MM.1S (cell line): ENCODE measurements around the gene EPN2.

Source experiments
- DNase-seq: peaks from one replicate; pipeline ENCODE4 v3.0.0-alpha.2; 2015
- H2AFZ ChIP-seq: fragments of 300-600 bp; sonication (generic); 2 replicates; pipeline ENCODE4 v1.6.0; 2016; ENCODE audit warnings: antibody characterized with exemption, low read length
- H3F3A ChIP-seq: fragments of 300-600 bp; sonication (generic); 2 replicates; pipeline ENCODE4 v1.6.1; 2016; ENCODE audit warnings: mild to moderate bottlenecking, antibody characterized with exemption, low read length, moderate library complexity, mixed read lengths; ENCODE audit not compliant: insufficient read depth
- H3K27ac ChIP-seq: fragments of 300-600 bp; sonication (generic); 2 replicates; pipeline ENCODE4 v1.5.1; 2016; ENCODE audit warnings: mild to moderate bottlenecking, low read length
- H3K27me3 ChIP-seq: fragments of 300-600 bp; sonication (generic); replicated peaks from 2 replicates; pipeline ENCODE4 v1.6.0; 2016; ENCODE audit warnings: low read length; ENCODE audit not compliant: insufficient read depth
- H3K36me3 ChIP-seq: fragments of 300-600 bp; sonication (generic); replicated peaks from 2 replicates; pipeline ENCODE4 v1.6.1; 2016; ENCODE audit warnings: mild to moderate bottlenecking, low read length, mixed read lengths; ENCODE audit not compliant: insufficient read depth
- H3K4me1 ChIP-seq: fragments of 300-600 bp; sonication (generic); 2 replicates; pipeline ENCODE4 v1.6.1; 2016; ENCODE audit warnings: low read length, mixed read lengths
- H3K4me2 ChIP-seq: fragments of 300-600 bp; sonication (generic); 2 replicates; pipeline ENCODE4 v1.6.0; 2016; ENCODE audit warnings: low read depth, low read length
- H3K4me3 ChIP-seq: fragments of 300-600 bp; sonication (generic); 2 replicates; pipeline ENCODE4 v1.5.1; 2016; ENCODE audit warnings: low read length, mixed read lengths
- H3K79me2 ChIP-seq: fragments of 300-600 bp; sonication (generic); 2 replicates; pipeline ENCODE4 v1.6.1; 2016; ENCODE audit warnings: mixed run types, low read length, mixed read lengths
- H3K9ac ChIP-seq: fragments of 300-600 bp; sonication (generic); 2 replicates; pipeline ENCODE4 v1.6.1; 2016; ENCODE audit warnings: low read length, mixed read lengths
- H3K9me2 ChIP-seq: fragments of 300-600 bp; sonication (generic); replicated peaks from 2 replicates; pipeline ENCODE4 v1.6.1; 2016; ENCODE audit warnings: mild to moderate bottlenecking, low read length, mixed read lengths; ENCODE audit not compliant: insufficient read depth
- H3K9me3 ChIP-seq: fragments of 300-600 bp; sonication (generic); replicated peaks from 2 replicates; pipeline ENCODE4 v1.6.1; 2016; ENCODE audit warnings: mild to moderate bottlenecking, low read length, mixed read lengths; ENCODE audit not compliant: insufficient read depth
- H4K20me1 ChIP-seq: fragments of 300-600 bp; sonication (generic); 2 replicates; pipeline ENCODE4 v1.6.1; 2016; ENCODE audit warnings: mild to moderate bottlenecking, low read length, moderate library complexity, mixed read lengths; ENCODE audit not compliant: insufficient read depth
- EZH2 ChIP-seq: fragments of 300-600 bp; sonication (generic); optimal IDR thresholded peaks from 2 replicates; pipeline ENCODE3; 2017; ENCODE audit warnings: low read depth, mild to moderate bottlenecking, antibody characterized with exemption, low read length, mixed read lengths
- EZH2phosphoT487 ChIP-seq: fragments of 300-600 bp; sonication (generic); IDR thresholded peaks from 2 replicates; pipeline ENCODE4 v1.6.1; 2018; ENCODE audit warnings: antibody characterized with exemption, low read length
- TF ChIP-seq, protein P1 (sequence below): fragments of 300-600 bp; sonication (generic); IDR thresholded peaks from 2 replicates; pipeline ENCODE4 v1.5.1; 2016; ENCODE audit warnings: antibody characterized with exemption, low read length, mixed read lengths

EPN2 gene

DNA sequence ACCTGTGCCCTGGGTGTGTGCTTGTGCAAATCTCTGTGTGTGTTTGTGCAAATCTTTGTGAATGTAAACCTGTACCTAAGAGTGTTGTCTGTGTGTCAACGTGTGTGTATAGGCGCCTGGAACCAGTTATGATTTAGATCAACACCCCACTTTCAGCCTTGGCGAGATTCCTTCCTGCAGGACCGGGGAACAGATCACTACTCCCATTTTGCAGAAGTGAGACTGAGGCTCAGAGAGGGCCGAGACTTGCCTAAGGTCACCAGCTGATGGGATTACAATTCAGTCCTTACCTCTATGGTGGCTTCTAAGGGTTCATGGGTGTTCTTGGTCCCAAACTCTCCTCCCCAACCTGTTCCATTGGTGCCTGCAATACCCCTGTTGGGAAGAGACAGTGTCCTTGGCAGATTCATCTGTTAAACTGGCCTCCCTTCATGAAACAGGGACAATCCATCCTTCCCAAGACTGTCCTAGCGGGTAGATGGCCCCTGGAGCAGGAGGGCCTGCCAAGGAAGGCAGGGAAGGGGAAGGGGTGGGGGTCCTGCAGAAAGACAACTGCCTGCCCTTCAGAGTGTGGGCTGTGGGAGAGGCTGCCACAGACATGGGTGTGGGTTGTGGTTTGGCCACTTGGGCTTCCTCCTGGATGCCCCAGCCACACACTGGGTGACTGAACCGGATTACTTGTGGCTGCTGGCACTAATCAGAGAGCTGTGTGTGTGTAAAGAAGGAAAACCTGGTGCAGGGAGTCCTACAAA is 134.3 kb downstream of the EPN2 start:
- Histone ChIP-seq H3K4me2 (no peak overlapping the region), H3K79me2 (no peaks in the 10 kb centered on the region), H2AFZ (no peak overlapping the region), H3K27me3 (no peaks in the 10 kb centered on the region), H3K9me3 (no peaks in the 10 kb centered on the region), H4K20me1 (no peaks in the 10 kb centered on the region), H3K4me3 (no peak overlapping the region), H3K9me2 (no peaks in the 10 kb centered on the region), H3K9ac (no peak overlapping the region), H3F3A (no peaks in the 10 kb centered on the region; the same call in 1 of the 2 replicates), H3K36me3 (no peaks in the 10 kb centered on the region), H3K27ac (no peak overlapping the region), H3K4me1 (peaks cover 8% of the 10 kb centered on the region; the same call in 1 of the 2 replicates)
- TF ChIP-seq, protein P1, sequence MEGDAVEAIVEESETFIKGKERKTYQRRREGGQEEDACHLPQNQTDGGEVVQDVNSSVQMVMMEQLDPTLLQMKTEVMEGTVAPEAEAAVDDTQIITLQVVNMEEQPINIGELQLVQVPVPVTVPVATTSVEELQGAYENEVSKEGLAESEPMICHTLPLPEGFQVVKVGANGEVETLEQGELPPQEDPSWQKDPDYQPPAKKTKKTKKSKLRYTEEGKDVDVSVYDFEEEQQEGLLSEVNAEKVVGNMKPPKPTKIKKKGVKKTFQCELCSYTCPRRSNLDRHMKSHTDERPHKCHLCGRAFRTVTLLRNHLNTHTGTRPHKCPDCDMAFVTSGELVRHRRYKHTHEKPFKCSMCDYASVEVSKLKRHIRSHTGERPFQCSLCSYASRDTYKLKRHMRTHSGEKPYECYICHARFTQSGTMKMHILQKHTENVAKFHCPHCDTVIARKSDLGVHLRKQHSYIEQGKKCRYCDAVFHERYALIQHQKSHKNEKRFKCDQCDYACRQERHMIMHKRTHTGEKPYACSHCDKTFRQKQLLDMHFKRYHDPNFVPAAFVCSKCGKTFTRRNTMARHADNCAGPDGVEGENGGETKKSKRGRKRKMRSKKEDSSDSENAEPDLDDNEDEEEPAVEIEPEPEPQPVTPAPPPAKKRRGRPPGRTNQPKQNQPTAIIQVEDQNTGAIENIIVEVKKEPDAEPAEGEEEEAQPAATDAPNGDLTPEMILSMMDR, result no peak
- TF ChIP-seq EZH2, result no peak
- no peak for TF ChIP-seq EZH2phosphoT487
- no peak for DNase-seq

DNA sequence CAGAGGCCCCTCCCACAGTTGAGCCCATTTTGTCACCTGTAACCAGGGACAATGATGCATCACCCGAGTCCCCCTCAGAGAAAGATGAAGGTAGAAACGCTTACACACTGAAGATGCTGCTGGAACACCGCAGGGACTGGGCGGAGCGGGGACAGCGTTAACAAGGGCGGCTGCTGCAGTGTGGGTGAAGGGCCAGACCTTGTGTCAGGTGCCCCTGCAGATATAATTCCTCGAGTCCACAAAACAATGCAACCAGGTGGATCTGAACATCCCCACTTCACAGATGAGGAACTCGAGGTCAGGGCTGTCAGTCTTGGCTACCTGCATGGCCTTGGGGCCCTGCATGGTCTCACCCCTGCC is 134.8 kb downstream of the EPN2 start:
- Histone ChIP-seq H3K27ac (no peak overlapping the region), H2AFZ (no peak overlapping the region), H3F3A (peaks cover 3% of the 10 kb centered on the region), H4K20me1 (no peaks in the 10 kb centered on the region), H3K9ac (no peak overlapping the region), H3K36me3 (no peaks in the 10 kb centered on the region), H3K9me3 (no peaks in the 10 kb centered on the region), H3K9me2 (no peaks in the 10 kb centered on the region), H3K4me2 (no peak overlapping the region), H3K79me2 (no peaks in the 10 kb centered on the region), H3K4me1 (peaks cover 8% of the 10 kb centered on the region; the same call in 1 of the 2 replicates), H3K27me3 (no peaks in the 10 kb centered on the region), H3K4me3 (no peak overlapping the region)
- DNase-seq, result no peak
- TF ChIP-seq EZH2 (no peak), EZH2phosphoT487 (no peak)
- TF ChIP-seq, protein P1, result no peak

DNA sequence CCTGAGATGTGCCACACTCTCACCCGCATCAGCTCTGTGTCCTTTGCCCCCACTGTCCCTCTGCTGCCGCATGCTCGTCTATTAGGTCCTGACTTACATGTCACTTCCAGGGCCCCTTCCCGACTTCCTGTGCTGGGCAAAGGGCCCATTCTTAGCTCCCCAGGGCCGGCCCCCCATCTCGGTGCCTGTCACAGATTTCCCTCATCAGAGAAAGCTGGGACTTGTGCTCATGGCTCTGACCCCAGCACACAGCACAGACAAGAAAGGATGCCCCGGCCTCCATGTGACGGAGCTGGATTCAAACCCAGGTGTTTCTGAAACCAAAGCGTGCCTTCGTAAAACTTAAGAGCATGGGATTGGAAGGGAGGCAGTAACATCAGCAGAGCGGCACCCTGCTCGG is 135.3 kb downstream of the EPN2 start:
- no peak overlapping the region for H3K9ac ChIP-seq
- no peak overlapping the region for H3K4me3 ChIP-seq
- no peaks in the 10 kb centered on the region for H3K27me3 ChIP-seq
- H4K20me1 ChIP-seq, result no peaks in the 10 kb centered on the region
- no peak for DNase-seq
- no peaks in the 10 kb centered on the region for H3K9me3 ChIP-seq
- H3K4me1 ChIP-seq, result peaks cover 8% of the 10 kb centered on the region; the same call in 1 of the 2 replicates
- peaks cover 8% of the 10 kb centered on the region for H3F3A ChIP-seq
- no peak overlapping the region for H3K4me2 ChIP-seq
- no peak overlapping the region for H2AFZ ChIP-seq
- no peaks in the 10 kb centered on the region for H3K36me3 ChIP-seq
- H3K27ac ChIP-seq, result no peak overlapping the region
- TF ChIP-seq EZH2phosphoT487, result no peak
- TF ChIP-seq EZH2, result no peak
- TF ChIP-seq, protein P1, result no peak
- H3K9me2 ChIP-seq, result no peaks in the 10 kb centered on the region
- no peaks in the 10 kb centered on the region for H3K79me2 ChIP-seq
